Type B pancreatic cell (in vitro differentiated cells): ENCODE measurements around the gene RBBP8NL. TPM values are rescaled to one million over a fixed set of nuclear protein-coding genes. Genes with fewer than 3 reads are reported as not detected.

ENCODE experiments used
- DNase-seq: peaks from one replicate; pipeline ENCODE4 v3.0.0; 2021; ENCODE audit warnings: mixed read lengths; ENCODE audit not compliant: unreplicated experiment; ENCODE audit errors: extremely low spot score
- H3K27ac Mint-ChIP-seq: 2 replicates; pipeline ENCODE4 v1.8.0; 2021; ENCODE audit warnings: mild to moderate bottlenecking, mixed read lengths
- H3K27me3 Mint-ChIP-seq: 2 replicates; pipeline ENCODE4 v1.8.0; 2021; ENCODE audit warnings: mixed read lengths
- H3K36me3 Mint-ChIP-seq: 2 replicates; pipeline ENCODE4 v1.8.0; 2021; ENCODE audit warnings: mixed read lengths
- H3K4me1 Mint-ChIP-seq: one replicate; pipeline ENCODE4 v1.8.0; 2021; ENCODE audit warnings: mixed read lengths; ENCODE audit not compliant: unreplicated experiment
- H3K4me3 Mint-ChIP-seq: 2 replicates; pipeline ENCODE4 v1.8.0; 2021; ENCODE audit warnings: mild to moderate bottlenecking, mixed read lengths
- H3K9me3 Mint-ChIP-seq: 2 replicates; pipeline ENCODE4 v1.8.0; 2021; ENCODE audit warnings: mixed read lengths
- total RNA-seq: library from RNA; stranded (reverse); gene quantifications from 2 replicates; pipeline ENCODE4 v1.2.1, GENCODE V29; 2021; ENCODE audit warnings: low replicate concordance
- TF ChIP-seq, protein P1 (sequence below): fragments of 200-600 bp; sonication (generic); conservative IDR thresholded peaks from 2 replicates; pipeline ENCODE4 v1.5.0; 2021; ENCODE audit warnings: antibody characterized with exemption, mild to moderate bottlenecking

Gene RBBP8NL
- total RNA-seq, 1 donor from 2014 or later: 7.3 TPM

DNA sequence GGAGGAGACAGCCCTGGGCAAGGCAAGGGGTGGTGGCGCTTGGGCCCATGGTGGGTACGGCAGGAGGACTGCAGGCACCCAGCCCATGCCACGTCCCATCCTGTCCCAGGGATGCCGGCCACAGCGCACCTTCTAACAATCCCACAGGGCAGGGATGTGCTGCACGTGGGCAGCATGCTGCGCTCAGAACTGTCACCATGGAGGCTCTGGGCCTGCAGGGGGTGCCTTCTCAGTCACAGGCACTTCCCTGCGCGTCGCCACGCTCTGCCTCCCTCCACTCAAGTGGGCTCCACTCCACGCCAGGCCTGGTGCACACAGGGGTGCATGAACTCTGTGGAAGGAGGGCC lies 22.6 kb downstream of the RBBP8NL start:
- no peaks in the 10 kb centered on the region for H3K27me3 Mint-ChIP-seq
- TF ChIP-seq, protein P1, sequence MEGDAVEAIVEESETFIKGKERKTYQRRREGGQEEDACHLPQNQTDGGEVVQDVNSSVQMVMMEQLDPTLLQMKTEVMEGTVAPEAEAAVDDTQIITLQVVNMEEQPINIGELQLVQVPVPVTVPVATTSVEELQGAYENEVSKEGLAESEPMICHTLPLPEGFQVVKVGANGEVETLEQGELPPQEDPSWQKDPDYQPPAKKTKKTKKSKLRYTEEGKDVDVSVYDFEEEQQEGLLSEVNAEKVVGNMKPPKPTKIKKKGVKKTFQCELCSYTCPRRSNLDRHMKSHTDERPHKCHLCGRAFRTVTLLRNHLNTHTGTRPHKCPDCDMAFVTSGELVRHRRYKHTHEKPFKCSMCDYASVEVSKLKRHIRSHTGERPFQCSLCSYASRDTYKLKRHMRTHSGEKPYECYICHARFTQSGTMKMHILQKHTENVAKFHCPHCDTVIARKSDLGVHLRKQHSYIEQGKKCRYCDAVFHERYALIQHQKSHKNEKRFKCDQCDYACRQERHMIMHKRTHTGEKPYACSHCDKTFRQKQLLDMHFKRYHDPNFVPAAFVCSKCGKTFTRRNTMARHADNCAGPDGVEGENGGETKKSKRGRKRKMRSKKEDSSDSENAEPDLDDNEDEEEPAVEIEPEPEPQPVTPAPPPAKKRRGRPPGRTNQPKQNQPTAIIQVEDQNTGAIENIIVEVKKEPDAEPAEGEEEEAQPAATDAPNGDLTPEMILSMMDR: no peak

DNA sequence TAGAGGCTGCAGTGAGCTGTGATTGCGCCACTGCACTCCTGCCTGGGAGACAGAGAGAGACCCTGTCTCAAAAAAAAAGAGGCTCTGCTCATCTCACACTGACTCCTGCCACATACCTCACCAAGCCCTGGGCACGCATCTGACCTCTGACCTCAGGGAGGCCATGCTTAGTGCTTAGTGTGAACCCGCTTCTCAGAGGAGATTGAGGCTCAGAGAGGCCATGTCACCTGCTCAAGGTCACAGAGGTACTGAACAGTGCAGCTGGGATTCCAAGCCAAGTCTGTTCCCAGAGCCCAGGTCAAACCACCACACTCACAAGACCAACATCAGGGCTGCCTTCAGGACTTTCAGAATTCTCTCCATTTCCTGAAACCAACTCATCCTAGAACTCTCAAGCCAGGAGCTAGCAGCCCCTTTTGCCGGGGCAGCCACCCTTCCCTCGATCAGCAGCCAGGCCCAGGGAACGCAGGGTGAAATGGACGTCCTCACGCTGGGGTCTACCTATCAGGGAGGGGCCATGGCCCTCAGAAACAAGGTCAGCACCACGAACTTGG lies 23.1 kb downstream of the RBBP8NL start:
- no peak for DNase-seq
- no peaks in the 10 kb centered on the region for H3K36me3 Mint-ChIP-seq
- peak overlapping the region; percentile 18 for H3K27ac Mint-ChIP-seq
- H3K4me3 Mint-ChIP-seq: peak overlapping the region; percentile 64
- TF ChIP-seq, protein P1: no peak
- H3K27me3 Mint-ChIP-seq: no peaks in the 10 kb centered on the region
- H3K9me3 Mint-ChIP-seq: no peaks in the 10 kb centered on the region
- H3K4me1 Mint-ChIP-seq: peaks cover 10% of the 10 kb centered on the region

More for the DNA sequence above, 22.6 kb downstream of the RBBP8NL start:
- H3K9me3 Mint-ChIP-seq: no peaks in the 10 kb centered on the region
- no peak overlapping the region for H3K4me3 Mint-ChIP-seq
- no peaks in the 10 kb centered on the region for H3K36me3 Mint-ChIP-seq
- no peak overlapping the region for H3K27ac Mint-ChIP-seq
- H3K4me1 Mint-ChIP-seq: peaks cover 14% of the 10 kb centered on the region
- DNase-seq: no peak

DNA sequence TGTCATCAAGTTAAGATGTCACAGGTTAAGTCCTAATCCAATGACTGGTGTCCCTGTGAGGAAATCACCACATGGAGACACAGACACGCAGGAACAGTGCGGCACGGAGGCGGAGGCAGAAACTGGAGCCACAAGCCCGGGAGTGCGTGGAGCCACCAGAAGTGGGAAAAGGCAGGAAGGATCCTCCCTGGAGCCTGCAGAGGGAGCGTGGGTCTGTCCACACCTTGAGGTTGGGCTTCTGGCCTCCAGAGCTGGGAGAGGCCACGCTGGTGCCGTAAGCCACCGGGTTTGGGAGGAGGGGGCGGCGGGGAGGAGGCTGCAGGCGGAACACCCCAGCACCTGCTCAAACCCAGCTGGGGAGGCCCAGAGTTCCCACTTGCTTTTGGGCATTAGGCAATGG lies 24.0 kb downstream of the RBBP8NL start:
- Mint-ChIP-seq H3K4me3 (peak overlapping the region; percentile 47), H3K27me3 (no peaks in the 10 kb centered on the region), H3K36me3 (no peaks in the 10 kb centered on the region), H3K9me3 (no peaks in the 10 kb centered on the region), H3K4me1 (peaks cover 10% of the 10 kb centered on the region), H3K27ac (no peak overlapping the region)
- DNase-seq: no peak
- TF ChIP-seq, protein P1: no peak

DNA sequence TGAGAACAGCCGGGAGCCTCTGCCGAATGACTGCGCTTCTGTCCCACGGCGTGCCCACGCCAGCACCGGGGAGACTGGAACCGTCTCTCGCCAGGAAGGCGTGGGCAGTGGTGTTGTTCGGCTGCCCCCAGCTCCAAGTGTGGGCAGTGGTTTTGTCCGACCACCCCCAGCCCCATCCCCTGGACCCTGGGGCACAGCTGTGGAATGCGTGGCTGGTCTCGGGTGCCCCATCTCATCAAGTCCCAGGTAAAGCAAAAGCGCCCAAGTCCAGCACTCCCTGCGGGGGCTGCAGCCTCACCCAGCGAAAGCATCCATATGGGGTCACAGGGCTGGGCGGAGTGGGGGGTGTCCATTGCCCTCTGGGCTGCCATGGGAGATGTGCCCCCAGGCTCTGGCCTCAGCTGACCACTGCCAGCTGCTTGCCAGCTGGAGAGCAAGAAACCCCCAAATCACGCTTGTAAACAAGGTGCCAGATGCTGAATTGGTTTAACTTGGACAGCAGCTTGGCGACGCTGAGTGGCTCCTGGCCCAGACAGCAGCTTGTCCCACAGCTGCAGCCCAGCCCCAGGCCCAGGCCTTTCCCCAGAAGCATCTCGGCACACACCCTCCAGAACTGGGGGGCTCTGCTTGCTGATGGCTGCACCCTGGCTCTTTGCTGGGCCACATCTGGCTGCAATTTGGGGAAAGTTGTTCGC lies 24.7 kb downstream of the RBBP8NL start:
- Mint-ChIP-seq H3K4me1 (peaks cover 10% of the 10 kb centered on the region), H3K27me3 (no peaks in the 10 kb centered on the region), H3K27ac (no peak overlapping the region), H3K36me3 (no peaks in the 10 kb centered on the region), H3K4me3 (no peak overlapping the region), H3K9me3 (no peaks in the 10 kb centered on the region)
- TF ChIP-seq, protein P1: no peak
- DNase-seq: no peak

DNA sequence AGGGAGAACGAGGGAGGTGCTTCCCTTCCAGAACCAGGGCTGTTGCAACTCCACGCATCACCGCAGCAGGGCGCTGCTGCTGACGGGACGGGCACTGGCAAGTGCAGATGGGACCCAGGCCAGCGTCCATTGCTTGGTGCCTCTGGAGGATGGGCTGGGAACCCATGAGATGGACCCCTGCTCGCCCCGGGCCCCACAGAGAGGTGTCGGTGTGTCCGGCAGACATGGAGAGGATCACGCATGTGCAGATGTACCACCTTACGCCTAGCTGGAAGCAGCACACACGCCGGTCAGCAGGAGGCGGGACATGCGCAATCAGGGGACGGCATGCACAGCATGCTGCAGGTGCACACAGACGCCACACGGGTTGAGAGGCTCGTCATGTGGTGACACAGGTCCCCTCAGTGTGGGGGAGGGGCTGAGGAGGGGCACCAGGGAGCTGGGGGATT lies 26.0 kb downstream of the RBBP8NL start:
- Mint-ChIP-seq H3K4me3 (no peak overlapping the region), H3K36me3 (no peaks in the 10 kb centered on the region), H3K27ac (no peak overlapping the region), H3K27me3 (no peaks in the 10 kb centered on the region), H3K9me3 (no peaks in the 10 kb centered on the region), H3K4me1 (peaks cover 10% of the 10 kb centered on the region)
- DNase-seq: no peak
- TF ChIP-seq, protein P1: peak; percentile 54
